HuH-7.5 (cell line): Measurements from ENCODE around the gene MGST3.
"Not testable (repeated sequence)": the region's sequence is repeated elsewhere in the genome, so short reads cannot be mapped to it uniquely, and the experiment has no call there.

Experiments used
- DNase-seq: peaks from one replicate; pipeline ENCODE4 v3.0.0; 2011; ENCODE audit warnings: low spot score

The MGST3 gene

DNA sequence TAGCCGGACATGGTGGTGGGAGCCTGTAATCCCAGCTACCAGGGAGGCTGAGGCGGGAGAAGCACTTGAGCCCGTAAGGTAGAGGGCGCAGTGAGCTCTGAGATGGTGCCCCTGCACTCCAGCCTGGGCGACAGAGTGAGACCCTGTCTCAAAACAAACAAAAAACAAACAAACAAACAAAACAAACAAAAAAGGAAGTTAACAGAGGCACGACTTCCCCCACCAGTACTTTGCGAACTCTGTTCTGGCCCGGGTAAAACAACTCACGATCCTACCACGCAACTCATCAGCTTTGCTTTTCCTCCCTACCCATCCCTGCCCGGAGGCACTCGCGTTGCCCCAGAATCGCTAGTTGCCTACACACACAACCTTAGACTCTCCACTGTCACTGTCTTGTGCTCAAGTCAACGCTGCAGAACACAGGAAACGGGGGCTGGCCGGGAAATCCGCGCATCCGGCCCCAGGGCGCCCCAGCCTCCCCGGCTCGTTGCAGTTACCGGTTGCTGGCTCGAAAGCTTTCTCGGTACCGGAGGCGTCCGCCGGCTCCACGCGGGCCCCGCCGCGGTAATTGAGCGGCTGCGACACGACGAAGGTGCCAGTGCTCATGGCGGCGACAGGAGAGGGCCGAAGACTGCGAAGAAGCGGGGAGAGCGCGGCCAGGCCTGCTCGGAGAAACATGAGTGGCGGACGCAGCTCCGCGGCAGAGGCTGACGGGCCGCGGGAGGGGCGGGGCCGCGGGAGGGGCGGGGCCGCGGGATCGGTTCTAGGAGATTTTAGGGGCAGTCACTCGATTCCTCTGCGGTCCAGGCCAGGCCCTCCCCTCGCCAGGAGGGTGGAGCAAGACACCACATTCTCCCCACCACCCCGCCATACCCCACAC, 67.1 kb downstream of the MGST3 start, which contains the start of gene ALDH9A1:
ALDH9A1 (minus strand) TSS at position 682 of the 880 bp plus-strand sequence; CDS start at position 678, 4 bp downstream.
- peak; percentile 52 for DNase-seq

GRCh38 chr1:165698761-165699052, 67.7 kb downstream of the MGST3 start:
- DNase-seq, result no peak

DNA sequence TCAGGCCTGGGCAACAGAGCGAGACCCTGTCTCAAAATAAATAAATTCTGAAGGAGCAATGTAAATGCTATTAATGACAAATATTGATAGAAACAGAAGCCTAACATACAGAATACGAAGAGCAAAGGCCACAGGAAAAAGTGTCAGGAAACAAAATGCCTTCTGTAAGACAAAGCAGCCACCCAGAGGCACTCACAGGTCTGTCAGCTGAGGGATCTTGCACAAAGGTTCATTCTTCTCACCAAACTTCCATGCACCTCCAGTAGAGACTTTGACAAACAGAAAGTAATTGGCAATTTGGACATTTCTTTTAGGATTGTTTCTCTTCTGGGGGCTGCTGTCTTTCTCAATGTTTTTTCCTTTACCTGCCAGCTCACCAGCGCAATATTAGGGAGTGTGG, 68.5 kb downstream of the MGST3 start:
- DNase-seq, result no peak

DNA sequence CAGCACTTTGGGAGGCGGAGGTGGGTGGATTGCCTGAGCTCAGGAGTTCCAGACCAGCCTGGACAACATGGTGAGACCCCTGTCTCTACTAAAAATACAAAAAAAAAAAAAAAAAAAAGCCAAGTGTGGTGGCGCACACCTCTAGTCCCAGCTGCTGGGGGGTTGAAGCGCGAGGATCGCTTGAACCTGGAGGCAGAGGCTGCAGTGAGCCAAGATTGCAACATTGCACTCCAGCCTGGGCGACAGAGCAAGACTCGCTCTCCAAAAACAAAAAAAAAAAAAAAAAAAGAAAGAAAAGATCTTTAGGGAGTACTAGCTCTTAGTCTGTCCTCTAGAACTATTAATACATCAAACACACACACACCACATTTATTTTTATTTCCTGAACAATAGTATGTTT, 70.9 kb downstream of the MGST3 start:
- DNase-seq, result not testable (repeated sequence)

DNA sequence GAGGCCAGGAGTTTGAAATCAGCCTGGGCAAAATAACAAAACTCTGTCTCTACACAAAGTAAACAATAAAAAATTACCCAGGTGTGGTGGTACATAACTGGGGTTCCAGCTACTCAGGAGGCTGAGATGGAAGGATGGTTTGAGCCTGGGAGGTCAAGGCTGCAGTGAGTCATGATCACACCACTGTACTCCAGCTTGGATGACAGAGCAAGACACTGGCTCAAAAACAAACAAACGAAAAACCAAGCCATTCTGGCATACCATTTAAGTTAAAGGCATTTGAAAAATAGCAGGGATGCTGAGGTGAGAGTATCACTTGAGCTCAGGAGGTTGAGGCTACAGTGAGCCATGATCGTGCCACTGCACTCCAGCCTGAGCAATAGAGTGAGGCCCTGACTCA, 72.6 kb downstream of the MGST3 start:
- no peak for DNase-seq
